Small intestine (tissue), 7 donors: ENCODE results near the gene UBE2V1. TPM values are rescaled to one million over a fixed set of nuclear protein-coding genes. Genes with fewer than 3 reads are reported as not detected.
"Not testable (repeated sequence)": the region's sequence is repeated elsewhere in the genome, so short reads cannot be mapped to it uniquely, and the experiment has no call there.

Experiments used
- DNase-seq, 2 donors: peaks; one replicate each; pipeline versions ENCODE4 v3.0.0 to v3.0.0-alpha.2; 2013
- FAIRE-seq: peaks from 2 replicates; lab custom pipeline; 2012; peaks lifted over from hg19 to GRCh38; lab: Jason Lieb, UNC
- H3K27ac ChIP-seq, 3 donors: one replicate each; pipeline ENCODE4 v1.5.1; 2013; ENCODE audit warnings: low read length in 2 of 3, mild to moderate bottlenecking in 2 of 3, control low read depth in 1 of 3, inconsistent platforms in 1 of 3, low read depth in 1 of 3, moderate library complexity in 1 of 3
- H3K27me3 ChIP-seq, 3 donors: one replicate each; pipeline ENCODE4 v1.6.1; 2013; ENCODE audit warnings: low read length in 3 of 3, inconsistent platforms in 1 of 3; ENCODE audit not compliant: control insufficient read depth in 3 of 3, insufficient read depth in 3 of 3
- H3K36me3 ChIP-seq, 3 donors: one replicate each; pipeline ENCODE4 v1.6.1; 2013; ENCODE audit warnings: low read length in 3 of 3, inconsistent platforms in 1 of 3, low read depth in 1 of 3, mild to moderate bottlenecking in 1 of 3, moderate library complexity in 1 of 3; ENCODE audit not compliant: control insufficient read depth in 3 of 3, insufficient read depth in 2 of 3
- H3K4me1 ChIP-seq, 3 donors: one replicate each; pipeline ENCODE4 v1.6.1; 2013; ENCODE audit warnings: low read length in 2 of 3, inconsistent platforms in 1 of 3, low read depth in 1 of 3, mild to moderate bottlenecking in 1 of 3, moderate library complexity in 1 of 3; ENCODE audit not compliant: control insufficient read depth in 3 of 3, insufficient read depth in 2 of 3
- H3K4me3 ChIP-seq, 3 donors: one replicate each; pipeline ENCODE4 v1.5.1; 2013; ENCODE audit warnings: low read length in 3 of 3, control low read depth in 1 of 3, inconsistent platforms in 1 of 3, low read depth in 1 of 3, mild to moderate bottlenecking in 1 of 3, moderate library complexity in 1 of 3
- H3K9me3 ChIP-seq, 2 donors: one replicate each; pipeline ENCODE4 v1.6.1; 2013; ENCODE audit warnings: low read depth in 1 of 2, low read length in 1 of 2; ENCODE audit not compliant: control insufficient read depth in 2 of 2, insufficient read depth in 1 of 2
- WGBS, 3 donors: extraction: QIAGEN DNeasy Blood & Tissue Kit; methylation state at CpG; one replicate each; pipeline ENCODE4 v1.1.7; 2013; 5-methylcytosine and 5-hydroxymethylcytosine counted together
- polyA plus RNA-seq, 4 donors: library from polyadenylated mRNA; stranded (reverse) in 3 of 4; unstranded in 1 of 4; fragments of 200-250 nt in 3 of 4; fragments of 120-200 nt in 1 of 4; gene quantifications; one replicate each; pipeline versions ENCODE4 v1.2.1 to v1.2.3, GENCODE V29; 2013
- donor health status: healthy with polysubstance abuse.
- donor health status: control.
- donor health status: control.
- donor health status: Bipolar disorder and iron deficiency.
- donor health status: healthy.

The UBE2V1 gene
- polyA plus RNA-seq, 4 donors = 72.7 to 123 (median 80.4) TPM

DNA sequence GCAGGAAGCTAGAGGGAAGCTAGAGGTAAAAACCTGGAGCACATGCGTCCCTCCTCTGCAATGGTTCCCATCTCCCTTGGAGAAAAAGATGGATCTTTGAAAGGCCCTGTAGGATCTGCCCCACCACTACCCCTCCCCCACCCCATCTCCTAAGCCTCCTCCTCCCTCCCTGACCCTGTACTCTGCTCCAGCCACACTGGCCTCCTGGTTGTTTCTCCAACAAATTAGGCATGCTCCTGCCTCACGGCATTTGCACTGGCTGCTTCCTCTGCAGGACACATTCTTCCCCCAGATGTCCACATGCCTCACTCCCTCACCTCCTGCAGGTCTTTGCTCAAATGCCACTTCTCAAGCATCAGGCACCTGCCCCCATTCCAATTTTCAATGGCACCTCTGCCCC, 45.5 kb downstream of the UBE2V1 start:
- FAIRE-seq (no peak), DNase-seq (no peak)
- no peak overlapping the region for H3K4me3 ChIP-seq
- no peaks in the 10 kb centered on the region for H3K36me3 ChIP-seq
- 74 to 90% (median 85%) methylated on average over 2 of the region's 2 CpGs for WGBS, 3 donors
- no peaks in the 10 kb centered on the region for H3K9me3 ChIP-seq
- peaks cover 0 to 4% (median 0%) of the 10 kb centered on the region in 3 donors for H3K4me1 ChIP-seq
- H3K27me3 ChIP-seq = peaks cover 0 to 4% (median 0%) of the 10 kb centered on the region in 3 donors
- no peak overlapping the region for H3K27ac ChIP-seq

DNA sequence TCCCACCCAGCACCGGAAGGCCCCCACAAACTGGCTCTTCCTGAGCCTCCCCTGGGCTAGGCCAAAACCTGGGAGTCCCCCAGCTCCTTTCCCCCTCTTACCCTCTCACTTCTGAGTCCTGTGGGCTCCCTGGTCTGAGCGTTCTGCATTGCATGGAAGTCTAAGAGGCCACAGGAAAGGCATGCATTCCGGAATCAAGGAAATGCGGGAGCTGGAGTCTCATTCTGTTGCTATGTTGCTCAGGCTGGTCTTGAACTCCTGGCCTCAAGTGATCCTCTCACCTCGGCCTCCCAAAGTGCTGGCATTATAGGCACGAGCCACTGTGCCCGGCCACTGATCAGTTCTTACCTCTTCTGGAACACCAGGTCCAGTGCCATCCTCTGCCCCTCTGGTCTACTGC, 45.9 kb downstream of the UBE2V1 start:
- Histone ChIP-seq H3K9me3 (no peaks in the 10 kb centered on the region), H3K27ac (no peak overlapping the region), H3K4me3 (no peak overlapping the region), H3K36me3 (no peaks in the 10 kb centered on the region), H3K4me1 (peaks cover 0 to 4% (median 0%) of the 10 kb centered on the region in 3 donors), H3K27me3 (peaks cover 0 to 4% (median 0%) of the 10 kb centered on the region in 3 donors)
- 84 to 90% (median 88%) methylated on average over 7 of the region's 7 CpGs for WGBS, 3 donors
- FAIRE-seq = no peak
- DNase-seq = no peak

GRCh38 chr20:50066161-50066834, 46.7 kb downstream of the UBE2V1 start:
- 89 to 93% (median 92%) methylated on average over 10 of the region's 10 CpGs for WGBS, 3 donors
- H3K9me3 ChIP-seq = no peaks in the 10 kb centered on the region
- H3K27ac ChIP-seq = no peak overlapping the region
- peaks cover 0 to 4% (median 0%) of the 10 kb centered on the region in 3 donors for H3K27me3 ChIP-seq
- H3K4me3 ChIP-seq = no peak overlapping the region
- H3K4me1 ChIP-seq = no peaks in the 10 kb centered on the region
- H3K36me3 ChIP-seq = no peaks in the 10 kb centered on the region
- no peak for FAIRE-seq
- DNase-seq = no peak

DNA sequence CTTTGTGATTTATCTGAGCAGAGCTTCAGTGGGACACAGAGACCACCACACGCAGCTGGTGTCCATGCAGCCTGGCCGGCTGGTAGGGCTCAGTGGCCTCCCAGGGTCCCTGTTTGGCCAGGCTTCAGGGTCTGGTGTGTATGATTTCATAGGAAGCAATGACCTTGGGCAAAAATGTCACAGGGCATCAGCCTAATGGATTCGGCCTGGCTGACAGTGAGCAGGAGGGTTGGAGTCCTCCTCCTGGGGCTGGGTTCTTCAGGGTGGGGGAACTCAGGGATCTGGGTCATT, 47.7 kb downstream of the UBE2V1 start:
- no peak overlapping the region for H3K4me3 ChIP-seq
- H3K27me3 ChIP-seq = peaks cover 0 to 4% (median 0%) of the 10 kb centered on the region in 3 donors
- no peaks in the 10 kb centered on the region for H3K36me3 ChIP-seq
- no peaks in the 10 kb centered on the region for H3K4me1 ChIP-seq
- FAIRE-seq = no peak
- no peak overlapping the region for H3K27ac ChIP-seq
- H3K9me3 ChIP-seq = no peaks in the 10 kb centered on the region
- WGBS, 3 donors = 88 to 91% (median 89%) methylated on average over 2 to 3 of the region's 3 CpGs
- no peak for DNase-seq

DNA sequence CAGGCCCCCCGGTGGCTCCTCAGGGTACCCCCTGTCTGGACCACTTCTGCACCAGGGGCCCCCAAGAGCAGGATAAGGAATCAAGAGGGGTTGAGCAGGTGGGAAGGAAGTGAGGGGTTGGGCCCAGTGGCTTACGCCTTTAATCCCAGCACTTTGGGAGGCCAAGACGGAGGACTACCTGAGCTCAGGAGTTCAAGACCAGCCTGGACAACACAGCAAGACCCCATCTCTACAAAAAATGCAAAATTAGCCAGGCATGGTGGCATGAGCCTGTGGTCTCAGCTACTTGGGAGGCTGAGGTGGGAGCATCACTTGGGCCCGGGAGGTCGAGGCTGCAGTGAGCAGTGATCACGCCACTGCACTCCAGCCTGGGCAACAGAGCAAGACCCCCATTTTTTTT, 49.2 kb downstream of the UBE2V1 start:
- not testable (repeated sequence) for H3K36me3 ChIP-seq, DNase-seq, H3K9me3 ChIP-seq, FAIRE-seq, H3K4me1 ChIP-seq, H3K27ac ChIP-seq, H3K27me3 ChIP-seq, H3K4me3 ChIP-seq
- WGBS, 3 donors = 94 to 97% (median 95%) methylated on average over 6 of the region's 6 CpGs

- 82 to 84% (median 83%) methylated on average over 13 of the region's 13 CpGs for WGBS, 3 donors
- Histone ChIP-seq H3K9me3 (no peaks in the 10 kb centered on the region), H3K4me1 (no peaks in the 10 kb centered on the region), H3K4me3 (no peak overlapping the region), H3K27ac (no peak overlapping the region), H3K27me3 (no peaks in the 10 kb centered on the region), H3K36me3 (no peaks in the 10 kb centered on the region)
- FAIRE-seq (no peak), DNase-seq (no peak)
These were observed 50.7 kb downstream of the UBE2V1 start for GRCh38 chr20:50062006-50062838.

GRCh38 chr20:50061151-50062005, 51.6 kb downstream of the UBE2V1 start:
- Histone ChIP-seq H3K9me3 (no peaks in the 10 kb centered on the region), H3K36me3 (no peaks in the 10 kb centered on the region), H3K27ac (no peak overlapping the region), H3K27me3 (no peaks in the 10 kb centered on the region), H3K4me3 (no peak overlapping the region), H3K4me1 (no peaks in the 10 kb centered on the region)
- no peak for DNase-seq
- no peak for FAIRE-seq
- 71 to 83% (median 74%) methylated on average over 6 of the region's 6 CpGs for WGBS, 3 donors
